ENCODE measurements around the gene MVB12B.
"Not testable (repeated sequence)": the region's sequence is repeated elsewhere in the genome, so short reads cannot be mapped to it uniquely, and the experiment has no call there.

Gene MVB12B

GRCh38 chr9:126526218-126527108, 199.8 kb downstream of the MVB12B start:
- DNase-seq: no peak

- no peak for DNase-seq
Measured at GRCh38 chr9:126527109-126527825, 200.6 kb downstream of the MVB12B start.

GRCh38 chr9:126528111-126528510, 201.5 kb downstream of the MVB12B start:
- DNase-seq: no peak

- DNase-seq: no peak
Measured at GRCh38 chr9:126528915-126529314, 202.3 kb downstream of the MVB12B start.

DNA sequence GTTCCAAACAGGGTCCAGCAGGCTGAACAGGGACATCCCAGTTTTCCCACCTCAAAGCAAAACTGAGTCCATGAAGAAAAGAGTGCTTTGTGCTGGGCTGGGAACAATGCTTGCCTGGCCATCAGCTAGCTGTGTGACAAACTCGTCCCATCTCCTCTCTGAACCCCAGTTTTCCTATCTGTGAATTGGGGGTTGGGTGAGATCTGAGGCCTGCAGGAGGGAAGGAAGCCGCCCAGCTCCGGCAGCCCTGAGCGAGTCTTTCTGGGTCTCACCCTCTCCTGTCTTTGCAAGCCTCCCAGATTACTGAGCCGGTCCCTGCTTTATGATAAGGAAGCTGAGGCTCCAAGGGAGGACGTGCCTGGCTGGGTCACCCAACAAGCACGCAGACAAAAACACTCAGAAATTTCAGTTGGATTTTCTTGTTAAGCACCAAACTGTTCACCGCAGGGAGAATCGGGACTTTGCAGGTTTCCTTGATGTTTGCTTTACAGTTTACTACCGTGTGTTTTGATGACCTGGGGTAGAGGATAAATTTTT, 204.5 kb downstream of the MVB12B start:
- no peak for DNase-seq

DNA sequence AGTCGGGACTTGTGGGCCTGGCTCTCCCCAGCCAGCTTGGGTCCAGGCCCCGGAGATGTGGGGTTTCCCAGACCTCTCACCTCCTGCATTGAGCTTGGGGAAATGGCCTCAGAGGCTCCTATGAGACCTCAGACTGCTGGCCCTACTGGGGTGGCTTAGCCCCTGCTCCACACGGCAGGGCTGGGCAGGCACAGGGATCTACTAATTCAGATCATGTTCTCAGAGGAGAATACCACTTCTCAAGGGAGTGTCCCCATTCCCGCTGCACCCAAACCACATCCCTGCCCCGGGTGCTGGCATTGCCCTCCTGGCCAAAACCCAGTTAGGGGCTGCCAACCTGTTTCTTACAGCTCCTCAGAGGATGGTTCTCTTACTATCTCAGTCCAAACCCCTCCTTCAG, 205.0 kb downstream of the MVB12B start:
- DNase-seq: no peak

- no peak for DNase-seq
Measured at GRCh38 chr9:126532019-126532462, 205.4 kb downstream of the MVB12B start.

- no peak for DNase-seq
Measured at GRCh38 chr9:126532489-126532888, 205.9 kb downstream of the MVB12B start.

- no peak for DNase-seq
Measured at GRCh38 chr9:126532951-126533925, 206.6 kb downstream of the MVB12B start.

- DNase-seq: no peak
Measured at GRCh38 chr9:126533926-126534310, 207.3 kb downstream of the MVB12B start.

DNA sequence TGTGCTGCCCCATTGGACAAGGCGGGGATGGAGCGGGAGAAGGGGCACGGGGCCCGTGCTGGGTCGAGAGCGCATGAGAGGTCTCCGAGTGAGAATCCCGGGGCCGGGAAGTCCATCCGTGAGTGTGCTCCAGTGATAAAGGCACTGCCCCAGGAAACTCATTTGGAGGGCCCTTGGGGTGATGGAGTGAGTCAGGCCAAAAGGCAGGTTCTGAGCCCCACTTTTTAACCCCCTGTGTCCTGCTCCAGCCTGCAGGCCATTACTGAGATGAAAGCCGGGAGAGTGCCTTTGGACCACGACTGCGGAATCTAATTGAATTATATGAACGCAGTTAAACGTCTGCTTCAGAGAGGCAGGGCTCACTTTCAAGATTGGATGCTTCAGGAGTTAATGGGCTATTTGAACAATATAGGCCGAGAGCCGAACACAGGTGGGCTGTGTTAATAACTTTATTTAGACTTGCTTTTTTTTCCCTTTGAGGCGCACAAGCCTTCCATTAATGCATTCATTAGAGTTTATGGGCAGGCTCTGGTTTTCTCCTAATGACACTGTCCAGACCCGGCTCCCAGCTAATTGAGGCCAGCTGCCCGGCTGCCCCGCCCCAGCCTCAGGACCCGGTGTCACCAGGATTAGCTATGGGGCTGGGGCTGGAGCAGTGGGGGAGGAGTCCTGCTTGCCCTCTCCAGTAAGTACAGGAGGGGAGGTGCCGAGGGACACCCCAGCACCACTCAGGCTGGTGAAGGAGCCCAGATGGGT, 208.0 kb downstream of the MVB12B start:
- no peak for DNase-seq

DNA sequence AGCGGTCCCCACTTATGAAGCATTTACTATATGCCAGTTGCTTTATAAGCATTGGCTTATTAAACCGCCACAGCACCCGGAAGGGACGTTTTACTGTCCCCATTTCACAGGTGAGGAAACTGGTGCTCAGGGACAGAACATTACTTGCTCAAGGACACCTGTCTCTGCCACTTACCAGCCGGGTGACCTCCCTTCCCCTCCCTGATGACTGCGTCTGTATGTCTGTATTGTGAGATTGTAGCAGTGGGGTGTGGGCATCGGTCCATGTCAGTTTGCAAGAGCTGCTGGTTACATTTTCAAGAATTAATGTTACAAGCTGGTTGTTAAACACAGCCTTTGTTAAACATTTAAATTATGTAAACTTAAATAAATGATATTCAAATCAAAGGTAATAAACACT, 209.5 kb downstream of the MVB12B start:
- DNase-seq: no peak

DNA sequence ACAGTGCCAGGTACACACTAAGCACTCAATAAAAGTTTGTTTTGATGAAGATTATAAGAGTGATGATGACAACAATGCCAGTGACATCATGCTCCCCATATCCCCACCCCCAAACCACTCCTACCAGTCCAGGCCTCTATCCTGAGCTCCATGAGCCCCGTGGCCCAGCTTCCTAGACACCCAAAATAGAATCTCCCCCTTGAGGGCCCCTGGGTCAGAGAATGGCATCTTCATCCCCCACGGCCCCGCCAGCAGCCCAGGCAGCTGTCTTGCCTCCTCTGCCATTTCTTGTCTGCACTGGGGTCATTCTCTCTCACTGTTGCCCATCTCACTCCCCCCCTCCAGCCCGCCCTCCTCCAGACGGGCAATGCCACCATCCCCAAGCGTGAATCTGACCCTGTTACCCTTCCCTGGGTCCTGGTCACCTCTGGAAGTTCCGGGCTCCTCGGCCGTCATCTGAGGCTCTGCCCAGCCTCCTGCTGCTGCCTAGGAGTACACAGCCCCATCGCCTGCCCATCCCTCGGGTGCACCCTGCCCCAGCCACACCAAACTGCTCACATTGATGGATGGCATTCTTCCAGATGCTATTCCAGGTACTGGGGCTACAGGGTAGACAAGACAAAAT, 210.3 kb downstream of the MVB12B start:
- DNase-seq: no peak

GRCh38 chr9:126538550-126538949, 211.9 kb downstream of the MVB12B start:
- DNase-seq: no peak

DNA sequence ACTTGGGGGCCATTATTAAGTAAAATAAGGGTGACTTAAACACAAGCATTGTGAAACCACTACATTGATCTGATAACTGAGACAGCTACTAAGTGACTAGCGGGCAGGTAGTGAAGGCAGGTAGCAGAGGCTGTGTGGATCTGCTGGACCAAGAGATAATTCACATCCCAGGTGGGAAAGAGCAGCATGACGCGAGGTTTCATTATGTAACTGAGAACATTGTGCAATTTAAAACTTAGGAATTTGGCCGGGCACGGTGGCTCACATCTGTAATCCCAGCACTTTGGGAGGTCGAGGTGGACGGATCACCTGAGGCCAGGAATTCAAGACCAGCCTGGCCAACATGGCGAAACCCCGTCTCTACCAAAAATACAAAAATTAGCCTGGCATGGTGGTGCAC, 213.8 kb downstream of the MVB12B start:
- DNase-seq: not testable (repeated sequence)

DNA sequence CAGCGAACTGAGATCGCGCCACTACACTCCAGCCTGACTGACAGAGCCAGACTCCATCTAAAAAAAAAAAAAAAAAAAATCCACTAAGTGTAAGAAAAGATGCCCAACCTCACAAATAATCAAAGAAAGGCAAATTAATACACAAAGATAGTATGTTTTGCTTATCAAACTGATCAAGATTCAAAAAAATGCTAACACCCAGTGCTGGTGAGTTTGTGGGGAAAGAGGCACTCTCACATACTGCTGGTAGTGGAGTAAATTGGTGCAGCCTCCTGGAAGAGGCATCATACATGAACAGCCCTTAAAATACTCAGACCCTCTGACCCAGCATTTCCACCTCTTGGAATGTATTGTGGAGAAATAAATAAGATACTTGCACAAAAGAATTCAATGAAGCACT, 216.9 kb downstream of the MVB12B start:
- no peak for DNase-seq

GRCh38 chr9:126545106-126545505, 218.5 kb downstream of the MVB12B start:
- no peak for DNase-seq

GRCh38 chr9:126546036-126546435, 219.4 kb downstream of the MVB12B start:
- no peak for DNase-seq

DNA sequence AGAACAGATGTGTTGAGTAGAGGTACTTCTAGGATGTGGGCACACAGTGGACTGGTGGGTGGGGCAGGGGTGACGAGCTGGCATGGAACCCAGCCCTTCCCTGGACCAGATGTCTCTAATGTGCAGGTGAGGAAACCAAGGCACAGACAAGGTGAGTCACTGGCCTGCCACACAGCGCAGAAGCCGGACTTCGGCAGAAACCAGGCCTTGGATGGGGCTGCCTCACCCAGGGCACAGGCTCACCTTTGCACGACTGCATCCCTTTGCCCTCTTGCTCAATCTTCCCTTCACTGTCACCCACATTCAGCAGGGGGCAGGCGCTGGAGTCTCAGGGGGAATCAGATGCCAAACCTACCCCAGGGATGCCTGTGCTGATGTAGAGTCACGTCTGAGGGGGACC, 221.7 kb downstream of the MVB12B start:
- DNase-seq: no peak

DNA sequence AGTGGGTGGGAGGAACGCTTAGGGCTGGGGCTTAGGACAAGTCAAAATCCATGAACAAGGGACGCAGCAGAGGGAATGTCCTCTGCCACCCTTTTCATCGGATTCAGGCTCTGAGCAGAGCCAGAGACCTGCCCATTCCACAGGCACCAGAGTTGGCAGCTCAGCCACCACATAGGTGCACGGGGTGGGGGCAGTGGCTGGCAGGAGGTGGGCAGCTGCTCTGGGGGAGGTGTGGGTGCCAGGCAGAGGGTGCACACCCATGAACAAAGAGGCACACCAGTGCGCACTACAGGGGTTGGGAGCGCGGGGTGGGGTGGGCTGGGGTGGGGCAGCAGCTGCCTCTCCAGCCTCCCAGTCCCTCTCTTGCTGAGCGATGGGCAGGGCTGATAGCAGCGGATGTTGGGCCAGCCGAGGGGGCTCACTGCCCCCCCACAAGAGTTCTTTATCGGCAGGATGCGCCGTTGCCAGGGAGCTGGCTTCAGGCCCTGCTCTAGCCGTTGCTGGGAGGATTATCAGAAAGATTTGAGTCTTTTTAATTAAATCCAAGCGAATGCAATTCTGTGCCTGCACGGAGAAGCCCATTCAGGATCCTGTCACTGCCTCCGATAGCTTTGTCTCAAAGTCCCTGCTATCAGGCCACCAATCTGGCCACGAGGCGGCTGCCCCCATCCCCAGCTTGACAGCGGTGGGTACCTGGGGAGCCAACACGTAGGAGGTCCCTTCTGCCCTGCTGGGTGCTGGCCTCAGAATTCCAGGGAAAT, 222.8 kb downstream of the MVB12B start:
- DNase-seq: no peak

DNA sequence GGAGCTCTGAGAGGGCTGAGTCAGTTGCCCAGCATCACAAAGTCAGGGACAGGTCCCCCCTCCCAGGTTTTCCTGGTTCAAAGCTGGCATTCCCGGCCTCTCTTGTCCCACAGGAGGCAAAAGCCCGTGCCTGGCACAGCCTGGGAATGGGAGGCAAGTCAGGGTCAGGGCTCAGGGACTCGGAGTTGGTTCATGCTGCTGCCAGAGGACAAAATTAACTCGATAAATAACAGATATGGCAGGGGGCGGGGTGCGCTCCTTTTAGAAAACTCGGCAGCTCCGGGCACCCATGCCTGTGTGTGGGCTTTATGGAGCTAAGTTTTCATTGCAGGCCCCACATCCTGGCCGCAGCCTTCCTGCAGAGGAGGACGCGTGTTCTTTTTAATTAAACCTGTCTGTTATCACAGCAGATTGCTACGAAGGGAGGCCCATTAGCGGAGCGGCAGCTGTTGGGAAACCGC, 224.3 kb downstream of the MVB12B start:
- no peak for DNase-seq

Data from activated naive CD4-positive, alpha-beta T cell treated with Interleukin-2 at 50 U/mL for 16 hours (primary cell).